Endothelial cell of umbilical vein (primary cell): ENCODE results near the gene TBC1D30. TPM values are rescaled to one million over a fixed set of nuclear protein-coding genes. Genes with fewer than 3 reads are reported as not detected.

ENCODE experiments used
- BruUV-seq: library from RNA; stranded (reverse); fragments of 400-500 nt; replicated peaks from 2 replicates; lab custom pipeline; 2021; lab: Mats Ljungman, UMichigan
- CTCF ChIA-PET: fragments of 300-600, 350-600 bp; sonication (Branson Sonifier 250); formaldehyde crosslinking; loops from one replicate; lab custom pipeline; 2021; ENCODE audit warnings: antibody characterized with exemption, inconsistent platforms; lab: Charles Lee
- POLR2A ChIA-PET: fragments of 300-600, 350-600 bp; sonication (Branson Sonifier 250); formaldehyde crosslinking; loops from one replicate; lab custom pipeline; 2021; ENCODE audit warnings: antibody characterized with exemption, inconsistent platforms; lab: Charles Lee
- DNase-seq: peaks from one replicate; pipeline ENCODE4 v3.0.0-alpha.2; 2011; ENCODE audit warnings: low read depth, low spot score
- FAIRE-seq: peaks from 2 replicates; lab custom pipeline; 2011; peaks lifted over from hg19 to GRCh38; lab: Jason Lieb, UNC
- H2AFZ ChIP-seq: 2 replicates; pipeline ENCODE4 v1.6.0; 2012; ENCODE audit warnings: low read depth, low read length, control low read depth, inconsistent platforms
- H3K27ac ChIP-seq: 2 replicates; pipeline ENCODE4 v1.5.1; 2011; ENCODE audit warnings: low read depth, mild to moderate bottlenecking, control low read depth, low read length, moderate library complexity; ENCODE audit not compliant: insufficient read depth
- H3K27me3 ChIP-seq, 2 experiments: 2 replicates each; pipeline versions ENCODE4 v1.6.0 to v1.6.1; 2011; ENCODE audit warnings: low read length in 2 of 2, mixed read lengths in 1 of 2; ENCODE audit not compliant: control insufficient read depth in 2 of 2, insufficient read depth in 2 of 2
- H3K36me3 ChIP-seq, 2 experiments: 2 replicates in 1 of 2; 3 replicates in 1 of 2; pipeline ENCODE4 v1.5.1; 2011; ENCODE audit warnings: low read length in 2 of 2, mild to moderate bottlenecking in 1 of 2, moderate library complexity in 1 of 2; ENCODE audit not compliant: control insufficient read depth in 2 of 2, insufficient read depth in 2 of 2; ENCODE audit errors: extremely low read depth in 1 of 2
- H3K4me1 ChIP-seq: 3 replicates; pipeline ENCODE4 v1.5.1; 2011; ENCODE audit warnings: mild to moderate bottlenecking, low read length; ENCODE audit not compliant: control insufficient read depth, insufficient read depth; ENCODE audit errors: extremely low read depth
- H3K4me2 ChIP-seq: 2 replicates; pipeline ENCODE4 v1.6.1; 2011; ENCODE audit warnings: low read length, control low read depth, mixed read lengths; ENCODE audit not compliant: insufficient read depth
- H3K4me3 ChIP-seq, 3 experiments: fragments of 200-600 bp in 1 of 3; sonication (generic), shearing (Covaris generic) in 1 of 3; replicated peaks in 1 of 3; 2 replicates each; pipeline ENCODE4 v1.5.1; 2011 to 2016; ENCODE audit warnings: control low read depth in 3 of 3, low read length in 3 of 3, mild to moderate bottlenecking in 2 of 3, inconsistent platforms in 1 of 3, low read depth in 1 of 3, moderate library complexity in 1 of 3; ENCODE audit not compliant: insufficient read depth in 1 of 3
- H3K79me2 ChIP-seq: 2 replicates; pipeline ENCODE4 v1.6.0; 2012; ENCODE audit warnings: low read length, inconsistent platforms; ENCODE audit not compliant: control insufficient read depth, insufficient read depth
- H3K9ac ChIP-seq: replicated peaks from 2 replicates; pipeline ENCODE3; 2011; ENCODE audit warnings: low read length, control low read depth; ENCODE audit not compliant: insufficient read depth; ENCODE audit errors: extremely low read depth
- H3K9me1 ChIP-seq: replicated peaks from 3 replicates; pipeline ENCODE4 v1.6.0; 2011; ENCODE audit warnings: mild to moderate bottlenecking, low read length; ENCODE audit not compliant: control insufficient read depth, insufficient read depth; ENCODE audit errors: extremely low read depth
- H3K9me3 ChIP-seq: replicated peaks from 2 replicates; pipeline ENCODE4 v1.5.1; 2012; ENCODE audit warnings: low read length, inconsistent platforms; ENCODE audit not compliant: control insufficient read depth, insufficient read depth
- H4K20me1 ChIP-seq: replicated peaks from 2 replicates; pipeline ENCODE3; 2011; ENCODE audit warnings: mild to moderate bottlenecking, low read length; ENCODE audit not compliant: control insufficient read depth, insufficient read depth; ENCODE audit errors: extremely low read depth
- CTCF ChIP-seq, 2 donors: IDR thresholded peaks; 1 replicate in 1 of 2; 2 replicates in 1 of 2; pipeline ENCODE4 v1.5.1; 2011; ENCODE audit warnings: low read length in 2 of 2, mild to moderate bottlenecking in 2 of 2, moderate library complexity in 2 of 2, control low read depth in 1 of 2, inconsistent platforms in 1 of 2, low read depth in 1 of 2; ENCODE audit not compliant: insufficient read depth in 1 of 2; ENCODE audit errors: extremely low read depth in 1 of 2
- EZH2 ChIP-seq: IDR thresholded peaks from 2 replicates; pipeline ENCODE4 v1.6.1; 2012; ENCODE audit warnings: borderline replicate concordance, low read depth, mild to moderate bottlenecking, moderate library complexity, low read length, inconsistent platforms; ENCODE audit not compliant: severe bottlenecking
- FOS ChIP-seq: IDR thresholded peaks from 2 replicates; pipeline ENCODE4 v1.6.1; 2011; ENCODE audit warnings: mild to moderate bottlenecking, low read length, moderate library complexity, borderline replicate concordance; ENCODE audit not compliant: insufficient read depth
- GATA2 ChIP-seq: IDR thresholded peaks from 2 replicates; pipeline ENCODE4 v1.7.0; 2011; ENCODE audit warnings: low read depth, mild to moderate bottlenecking, moderate library complexity, mixed read lengths, low read length; ENCODE audit not compliant: insufficient read length, insufficient read depth
- JUN ChIP-seq: IDR thresholded peaks from 2 replicates; pipeline ENCODE4 v1.6.1; 2011; ENCODE audit warnings: borderline replicate concordance, low read depth; ENCODE audit not compliant: insufficient read length, insufficient read depth
- MAX ChIP-seq: IDR thresholded peaks from 2 replicates; pipeline ENCODE4 v1.6.1; 2011; ENCODE audit not compliant: insufficient read depth, insufficient read length
- MYC ChIP-seq: IDR thresholded peaks from one replicate; pipeline ENCODE4 v1.6.1; 2011; ENCODE audit warnings: mild to moderate bottlenecking, low read depth, low read length
- POLR2A ChIP-seq: IDR thresholded peaks from 2 replicates; pipeline ENCODE4 v1.6.1; 2012; ENCODE audit warnings: low read depth, mild to moderate bottlenecking, control low read depth, low read length
- POLR2AphosphoS5 ChIP-seq: IDR thresholded peaks from 2 replicates; pipeline ENCODE4 v1.6.1; 2012; ENCODE audit warnings: low read depth, mild to moderate bottlenecking, control low read depth, low read length, moderate library complexity; ENCODE audit not compliant: insufficient read depth
- dilution Hi-C: fragments of 300-500 bp; cut with MboI; formaldehyde crosslinking; loops from one replicate; pipeline ENCODE4 v1.15.0; 2019; ENCODE audit warnings: low sequenced_read_pairs; ENCODE audit not compliant: extremely low pct_ligation_motif_present
- intact Hi-C: fragments of 100-400 bp; cut with micrococcal nuclease; formaldehyde crosslinking; loops from one replicate; pipeline ENCODE4 v1.10.0; 2022
- polyA plus RNA-seq, 4 experiments: library from polyadenylated mRNA; depleted of rRNA in 3 of 4; stranded (reverse) in 3 of 4; unstranded in 1 of 4; fragments of >200 nt; gene quantifications; 2 replicates each; pipeline versions ENCODE4 v1.2.1 to v1.2.3, GENCODE V29; 2011 to 2012; ENCODE audit warnings: missing spikeins in 1 of 4
- total RNA-seq: library from RNA; stranded (reverse); gene quantifications from 2 replicates; pipeline ENCODE4 v1.2.3, GENCODE V29; 2021

The TBC1D30 gene
- total and polyA plus RNA-seq, 2 donors (not counting 3 experiments of a cell fraction or from before 2014, with no cell fraction given), result 4.4 to 7.6 TPM

- no peak overlapping the region for H3K4me3 ChIP-seq
- ChIA-PET POLR2A (no interaction called here), CTCF (interaction anchor here (0.7 to 3.5 kb wide), 17 partner anchors 8 to 1896 kb away, joined by 3 to 47 read pairs (median 4); no protein-coding TSS in a partner anchor)
- H4K20me1 ChIP-seq, result no peaks in the 10 kb centered on the region
- intact Hi-C loops, result no loop called here
- DNase-seq (no peak), FAIRE-seq (peak; percentile 57)
- no peaks in the 10 kb centered on the region for H3K27me3 ChIP-seq
- no peak overlapping the region for H3K9ac ChIP-seq
- H2AFZ ChIP-seq, result no peak overlapping the region
- H3K4me1 ChIP-seq, result no peaks in the 10 kb centered on the region
- H3K79me2 ChIP-seq, result no peaks in the 10 kb centered on the region
- H3K27ac ChIP-seq, result no peak overlapping the region
- BruUV-seq, result no TSS peak
- dilution Hi-C loops, result no loop called here
- no peaks in the 10 kb centered on the region for H3K9me3 ChIP-seq
- TF ChIP-seq GATA2 (no peak), EZH2 (no peak), CTCF (IDR thresholded peaks at IDR 0.05; ENCODE audit: extremely low read depth in 1 of 2, insufficient read depth in 1 of 2, low read depth in 1 of 2, low read length in 2 of 2) (no peak), FOS (no peak), JUN (no peak), MAX (no peak), POLR2A (no peak), POLR2AphosphoS5 (no peak), MYC (no peak)
- no peaks in the 10 kb centered on the region for H3K9me1 ChIP-seq
- H3K36me3 ChIP-seq, result no peaks in the 10 kb centered on the region
- H3K4me2 ChIP-seq, result no peak overlapping the region
These were observed 27.3 kb upstream of the TBC1D30 start for GRCh38 chr12:64797156-64797555.
